GM12864 (cell line): ENCODE measurements around the gene EIF5.

Experiments used
- DNase-seq: peaks from one replicate; pipeline ENCODE4 v3.0.0-alpha.2; 2011; ENCODE audit warnings: low read depth
- H3K4me3 ChIP-seq: 2 replicates; pipeline ENCODE4 v1.5.1; 2011; ENCODE audit warnings: mild to moderate bottlenecking, low read depth, low read length, control low read depth
- TF ChIP-seq, protein P1 (sequence below): IDR thresholded peaks from 2 replicates; pipeline ENCODE4 v1.5.1; 2011; ENCODE audit warnings: low read depth, mild to moderate bottlenecking, moderate library complexity, low read length, control low read depth, inconsistent platforms; ENCODE audit errors: missing control alignments

EIF5 gene

DNA sequence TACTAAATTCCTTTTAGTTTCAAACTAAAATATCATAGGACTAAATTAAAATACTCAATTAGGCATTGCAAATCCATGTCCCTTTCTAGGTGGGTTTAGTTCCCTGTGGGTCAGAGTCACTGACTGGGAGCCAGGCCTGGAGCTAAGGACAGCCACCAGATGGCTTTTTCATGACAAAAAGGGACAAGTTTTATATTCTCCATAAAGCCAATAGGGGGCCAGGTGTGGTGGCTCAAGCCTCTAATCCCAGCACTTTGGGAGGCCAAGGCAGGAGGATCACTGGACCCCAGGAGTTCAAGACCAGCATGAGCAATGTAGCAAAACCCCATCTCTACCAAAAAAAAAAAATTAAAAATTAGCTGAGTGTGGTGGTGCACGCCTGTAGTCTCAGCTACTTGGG lies 35.4 kb upstream of the EIF5 start:
- DNase-seq = no peak
- H3K4me3 ChIP-seq = no peak overlapping the region
- TF ChIP-seq, protein P1, sequence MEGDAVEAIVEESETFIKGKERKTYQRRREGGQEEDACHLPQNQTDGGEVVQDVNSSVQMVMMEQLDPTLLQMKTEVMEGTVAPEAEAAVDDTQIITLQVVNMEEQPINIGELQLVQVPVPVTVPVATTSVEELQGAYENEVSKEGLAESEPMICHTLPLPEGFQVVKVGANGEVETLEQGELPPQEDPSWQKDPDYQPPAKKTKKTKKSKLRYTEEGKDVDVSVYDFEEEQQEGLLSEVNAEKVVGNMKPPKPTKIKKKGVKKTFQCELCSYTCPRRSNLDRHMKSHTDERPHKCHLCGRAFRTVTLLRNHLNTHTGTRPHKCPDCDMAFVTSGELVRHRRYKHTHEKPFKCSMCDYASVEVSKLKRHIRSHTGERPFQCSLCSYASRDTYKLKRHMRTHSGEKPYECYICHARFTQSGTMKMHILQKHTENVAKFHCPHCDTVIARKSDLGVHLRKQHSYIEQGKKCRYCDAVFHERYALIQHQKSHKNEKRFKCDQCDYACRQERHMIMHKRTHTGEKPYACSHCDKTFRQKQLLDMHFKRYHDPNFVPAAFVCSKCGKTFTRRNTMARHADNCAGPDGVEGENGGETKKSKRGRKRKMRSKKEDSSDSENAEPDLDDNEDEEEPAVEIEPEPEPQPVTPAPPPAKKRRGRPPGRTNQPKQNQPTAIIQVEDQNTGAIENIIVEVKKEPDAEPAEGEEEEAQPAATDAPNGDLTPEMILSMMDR = peak; percentile 32

GRCh38 chr14:103301512-103302354 lies 32.3 kb upstream of the EIF5 start:
- TF ChIP-seq, protein P1 = no peak
- DNase-seq = no peak
- no peak overlapping the region for H3K4me3 ChIP-seq

DNA sequence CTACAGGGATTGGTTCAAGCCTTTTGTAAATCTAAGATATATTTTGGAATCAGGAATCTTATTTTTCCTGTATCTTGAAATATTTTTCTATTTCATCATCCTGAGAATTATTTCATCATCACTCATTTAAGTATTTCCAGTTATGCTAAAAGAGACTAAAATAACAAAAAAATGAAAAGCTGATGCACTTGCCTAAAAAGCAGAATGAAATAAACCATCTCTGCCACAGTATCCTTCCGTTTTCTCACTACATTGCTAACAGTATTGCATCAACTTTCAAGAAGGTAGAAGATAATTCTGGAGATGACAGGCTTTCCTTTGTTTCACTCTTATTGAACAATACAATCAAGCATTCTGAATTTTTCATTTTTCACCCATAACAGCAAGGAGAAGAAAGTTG lies 31.1 kb upstream of the EIF5 start:
- H3K4me3 ChIP-seq = no peak overlapping the region
- no peak for DNase-seq
- TF ChIP-seq, protein P1 = no peak

DNA sequence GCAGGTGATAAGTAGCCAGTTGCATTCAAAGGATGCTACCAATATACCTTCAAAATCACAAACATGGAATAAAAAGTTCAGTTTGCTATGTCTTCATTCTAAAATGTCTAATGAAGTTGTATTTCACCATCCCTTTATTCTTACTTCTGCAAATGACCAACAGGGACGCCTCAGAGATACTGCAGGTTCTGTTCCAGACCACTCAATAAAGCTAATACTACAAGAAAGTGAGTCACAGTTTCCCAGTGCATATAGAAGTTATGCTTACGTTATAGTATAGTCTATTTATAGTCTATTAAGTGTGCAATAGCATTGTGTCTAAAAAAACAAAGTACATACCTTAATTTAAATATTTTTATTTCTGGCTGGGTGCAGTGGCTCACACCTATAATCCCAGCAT lies 29.3 kb upstream of the EIF5 start:
- TF ChIP-seq, protein P1 = no peak
- no peak overlapping the region for H3K4me3 ChIP-seq
- no peak for DNase-seq

- DNase-seq = no peak
- TF ChIP-seq, protein P1 = no peak
- no peak overlapping the region for H3K4me3 ChIP-seq
Measured at GRCh38 chr14:103308717-103309616, 25.1 kb upstream of the EIF5 start.

GRCh38 chr14:103310576-103311095 lies 23.4 kb upstream of the EIF5 start:
- DNase-seq = no peak
- no peak overlapping the region for H3K4me3 ChIP-seq
- TF ChIP-seq, protein P1 = no peak
